ENCODE results near the gene TGM5. TPM values are rescaled to one million over a fixed set of nuclear protein-coding genes. Genes with fewer than 3 reads are reported as not detected.
A peak's percentile ranks its signal among the peaks of the same experiment; 100 is the strongest.

TGM5 gene
- total RNA-seq, 1 experiment from 2014 or later = not detected

- Histone ChIP-seq H3K9me2 (replicated peaks; ENCODE audit: insufficient read depth, low read length) (no peaks in the 10 kb centered on the region), H3K79me2 (ENCODE audit: low read length) (no peaks in the 10 kb centered on the region), H4K20me1 (ENCODE audit: insufficient read depth, low read depth, low read length) (no peaks in the 10 kb centered on the region), H3K27me3 (ENCODE audit: low read length) (no peaks in the 10 kb centered on the region), H3K27ac (ENCODE audit: low read length) (no peak within 1 kb of the TSS), H3K4me1 (ENCODE audit: low read length) (peaks cover 6% of the 10 kb centered on the region), H3K9ac (ENCODE audit: low read length) (no peak within 1 kb of the TSS), H3K4me3 (ENCODE audit: low read length) (no peak within 1 kb of the TSS), H3K4me2 (ENCODE audit: low read depth, low read length, poor library complexity, severe bottlenecking) (no peak within 1 kb of the TSS), H3K9me3 (ENCODE audit: low read length) (no peaks in the 10 kb centered on the region), H3K36me3 (ENCODE audit: insufficient read depth, low read length) (no peaks in the 10 kb centered on the region), H2AFZ (ENCODE audit: low read length) (no peak within 1 kb of the TSS)
- DNase-seq = no peak
Measured at GRCh38 chr15:43220991-43221403, 45.7 kb downstream of the TGM5 start, which contains the start of gene EPB42. Gene EPB42, minus strand, starts transcription at chr15:43221018. Its CDS starts 193 bp downstream, at chr15:43220825.

GRCh38 chr15:43219929-43220928, 46.5 kb downstream of the TGM5 start:
- H3K4me1 ChIP-seq (ENCODE audit: low read length) = peaks cover 4% of the 10 kb centered on the region
- DNase-seq = no peak
- no peak overlapping the region for H3K4me2 ChIP-seq (ENCODE audit: low read depth, low read length, poor library complexity, severe bottlenecking)
- H3K27ac ChIP-seq (ENCODE audit: low read length) = no peak overlapping the region
- no peaks in the 10 kb centered on the region for H3K79me2 ChIP-seq (ENCODE audit: low read length)
- no peak overlapping the region for H3K9ac ChIP-seq (ENCODE audit: low read length)
- no peaks in the 10 kb centered on the region for H4K20me1 ChIP-seq (ENCODE audit: insufficient read depth, low read depth, low read length)
- no peaks in the 10 kb centered on the region for H3K9me2 ChIP-seq (replicated peaks; ENCODE audit: insufficient read depth, low read length)
- no peak overlapping the region for H3K4me3 ChIP-seq (ENCODE audit: low read length)
- H3K27me3 ChIP-seq (ENCODE audit: low read length) = no peaks in the 10 kb centered on the region
- H2AFZ ChIP-seq (ENCODE audit: low read length) = no peak overlapping the region
- H3K36me3 ChIP-seq (ENCODE audit: insufficient read depth, low read length) = no peaks in the 10 kb centered on the region
- H3K9me3 ChIP-seq (ENCODE audit: low read length) = no peaks in the 10 kb centered on the region

GRCh38 chr15:43218908-43219706, 47.6 kb downstream of the TGM5 start:
- Histone ChIP-seq H3K4me3 (ENCODE audit: low read length) (no peak overlapping the region), H3K9me2 (replicated peaks; ENCODE audit: insufficient read depth, low read length) (no peaks in the 10 kb centered on the region), H3K27ac (ENCODE audit: low read length) (no peak overlapping the region), H3K9me3 (ENCODE audit: low read length) (no peaks in the 10 kb centered on the region), H2AFZ (ENCODE audit: low read length) (peak overlapping the region; percentile 41; the same call in 1 of the 2 replicates), H3K27me3 (ENCODE audit: low read length) (no peaks in the 10 kb centered on the region), H4K20me1 (ENCODE audit: insufficient read depth, low read depth, low read length) (no peaks in the 10 kb centered on the region), H3K4me1 (ENCODE audit: low read length) (peaks cover 4% of the 10 kb centered on the region), H3K9ac (ENCODE audit: low read length) (no peak overlapping the region), H3K4me2 (ENCODE audit: low read depth, low read length, poor library complexity, severe bottlenecking) (no peak overlapping the region), H3K79me2 (ENCODE audit: low read length) (no peaks in the 10 kb centered on the region), H3K36me3 (ENCODE audit: insufficient read depth, low read length) (no peaks in the 10 kb centered on the region)
- DNase-seq = peak; percentile 74

- Histone ChIP-seq H3K27me3 (ENCODE audit: low read length) (no peaks in the 10 kb centered on the region), H3K9ac (ENCODE audit: low read length) (no peak overlapping the region), H3K79me2 (ENCODE audit: low read length) (no peaks in the 10 kb centered on the region), H3K4me2 (ENCODE audit: low read depth, low read length, poor library complexity, severe bottlenecking) (no peak overlapping the region), H3K4me3 (ENCODE audit: low read length) (no peak overlapping the region), H3K27ac (ENCODE audit: low read length) (no peak overlapping the region), H3K9me3 (ENCODE audit: low read length) (no peaks in the 10 kb centered on the region), H3K9me2 (replicated peaks; ENCODE audit: insufficient read depth, low read length) (no peaks in the 10 kb centered on the region), H4K20me1 (ENCODE audit: insufficient read depth, low read depth, low read length) (no peaks in the 10 kb centered on the region), H3K36me3 (ENCODE audit: insufficient read depth, low read length) (no peaks in the 10 kb centered on the region), H2AFZ (ENCODE audit: low read length) (no peak overlapping the region), H3K4me1 (ENCODE audit: low read length) (peaks cover 4% of the 10 kb centered on the region)
- no peak for DNase-seq
Measured at GRCh38 chr15:43215961-43216360, 50.8 kb downstream of the TGM5 start.

GRCh38 chr15:43214592-43215295, 52.0 kb downstream of the TGM5 start:
- peaks cover 4% of the 10 kb centered on the region for H3K4me1 ChIP-seq (ENCODE audit: low read length)
- H3K27ac ChIP-seq (ENCODE audit: low read length) = no peak overlapping the region
- H3K9me3 ChIP-seq (ENCODE audit: low read length) = no peaks in the 10 kb centered on the region
- H3K4me2 ChIP-seq (ENCODE audit: low read depth, low read length, poor library complexity, severe bottlenecking) = no peak overlapping the region
- no peak overlapping the region for H3K9ac ChIP-seq (ENCODE audit: low read length)
- no peaks in the 10 kb centered on the region for H3K36me3 ChIP-seq (ENCODE audit: insufficient read depth, low read length)
- H3K27me3 ChIP-seq (ENCODE audit: low read length) = no peaks in the 10 kb centered on the region
- H2AFZ ChIP-seq (ENCODE audit: low read length) = no peak overlapping the region
- no peak overlapping the region for H3K4me3 ChIP-seq (ENCODE audit: low read length)
- no peaks in the 10 kb centered on the region for H3K9me2 ChIP-seq (replicated peaks; ENCODE audit: insufficient read depth, low read length)
- DNase-seq = no peak
- no peaks in the 10 kb centered on the region for H3K79me2 ChIP-seq (ENCODE audit: low read length)
- H4K20me1 ChIP-seq (ENCODE audit: insufficient read depth, low read depth, low read length) = no peaks in the 10 kb centered on the region

GRCh38 chr15:43214169-43214568, 52.6 kb downstream of the TGM5 start:
- Histone ChIP-seq H3K4me1 (ENCODE audit: low read length) (peaks cover 4% of the 10 kb centered on the region), H3K9me2 (replicated peaks; ENCODE audit: insufficient read depth, low read length) (no peaks in the 10 kb centered on the region), H3K27me3 (ENCODE audit: low read length) (no peaks in the 10 kb centered on the region), H4K20me1 (ENCODE audit: insufficient read depth, low read depth, low read length) (no peaks in the 10 kb centered on the region), H3K9me3 (ENCODE audit: low read length) (no peaks in the 10 kb centered on the region), H3K4me2 (ENCODE audit: low read depth, low read length, poor library complexity, severe bottlenecking) (no peak overlapping the region), H3K9ac (ENCODE audit: low read length) (no peak overlapping the region), H3K79me2 (ENCODE audit: low read length) (no peaks in the 10 kb centered on the region), H3K4me3 (ENCODE audit: low read length) (no peak overlapping the region), H3K27ac (ENCODE audit: low read length) (no peak overlapping the region), H2AFZ (ENCODE audit: low read length) (no peak overlapping the region), H3K36me3 (ENCODE audit: insufficient read depth, low read length) (no peaks in the 10 kb centered on the region)
- peak; percentile 35 for DNase-seq

- no peaks in the 10 kb centered on the region for H3K4me1 ChIP-seq (ENCODE audit: low read length)
- no peak overlapping the region for H3K27ac ChIP-seq (ENCODE audit: low read length)
- no peak overlapping the region for H3K4me2 ChIP-seq (ENCODE audit: low read depth, low read length, poor library complexity, severe bottlenecking)
- no peaks in the 10 kb centered on the region for H3K27me3 ChIP-seq (ENCODE audit: low read length)
- H3K9me3 ChIP-seq (ENCODE audit: low read length) = no peaks in the 10 kb centered on the region
- H3K9me2 ChIP-seq (replicated peaks; ENCODE audit: insufficient read depth, low read length) = no peaks in the 10 kb centered on the region
- H3K4me3 ChIP-seq (ENCODE audit: low read length) = no peak overlapping the region
- no peaks in the 10 kb centered on the region for H3K36me3 ChIP-seq (ENCODE audit: insufficient read depth, low read length)
- H4K20me1 ChIP-seq (ENCODE audit: insufficient read depth, low read depth, low read length) = no peaks in the 10 kb centered on the region
- no peak overlapping the region for H2AFZ ChIP-seq (ENCODE audit: low read length)
- DNase-seq = no peak
- H3K79me2 ChIP-seq (ENCODE audit: low read length) = no peaks in the 10 kb centered on the region
- no peak overlapping the region for H3K9ac ChIP-seq (ENCODE audit: low read length)
Measured at GRCh38 chr15:43213466-43213865, 53.3 kb downstream of the TGM5 start.

Data from Karpas-422 (cell line).